AG04449 (cell line): ENCODE data around the gene ACOT7.

Experiments
- CTCF ChIA-PET: fragments of 350-600 bp; formaldehyde crosslinking; extraction: SDS; loops from one replicate; lab custom pipeline; 2021; ENCODE audit warnings: antibody characterized with exemption; lab: Yijun Ruan, JAX
- POLR2A ChIA-PET: fragments of 400-600, 350-600 bp; formaldehyde crosslinking; extraction: SDS; loops from one replicate; lab custom pipeline; 2020; ENCODE audit warnings: antibody characterized with exemption, inconsistent platforms; lab: Yijun Ruan, JAX
- DNase-seq: peaks from one replicate; pipeline ENCODE4 v3.0.0-alpha.2; 2010; ENCODE audit warnings: low read depth, low spot score
- H3K4me3 ChIP-seq: 2 replicates; pipeline ENCODE4 v1.5.1; 2011; ENCODE audit warnings: low read depth, mild to moderate bottlenecking, control low read depth, low read length
- CTCF ChIP-seq: IDR thresholded peaks from one replicate; pipeline ENCODE4 v1.5.1; 2011; ENCODE audit warnings: mild to moderate bottlenecking, moderate library complexity, low read length, control low read depth, inconsistent platforms; ENCODE audit not compliant: insufficient read depth; ENCODE audit errors: missing control alignments

Gene ACOT7

GRCh38 chr1:6355621-6356020 lies 37.9 kb downstream of the ACOT7 start:
- POLR2A ChIA-PET: no interaction called here
- H3K4me3 ChIP-seq: no peak overlapping the region
- CTCF ChIA-PET: interaction anchor here (0.9 to 9.5 kb wide), 6 partner anchors 11 to 111 kb away, joined by 3 to 175 read pairs (median 6); no protein-coding TSS in a partner anchor
- no peak for TF ChIP-seq CTCF
- DNase-seq: no peak

- CTCF ChIA-PET: interaction anchor here (0.9 to 1.8 kb wide), 7 partner anchors 8 to 110 kb away, joined by 3 to 9 read pairs (median 4); no protein-coding TSS in a partner anchor
These were observed 38.8 kb downstream of the ACOT7 start for GRCh38 chr1:6354659-6355317.

GRCh38 chr1:6353955-6354658 lies 39.5 kb downstream of the ACOT7 start:
- no peak for DNase-seq
- no peak overlapping the region for H3K4me3 ChIP-seq
- no peak for TF ChIP-seq CTCF
- ChIA-PET CTCF (interaction anchor here (1.0 to 1.8 kb wide), 8 partner anchors 8 to 108 kb away, joined by 3 to 9 read pairs (median 4); no protein-coding TSS in a partner anchor), POLR2A (no interaction called here)

More at GRCh38 chr1:6354659-6355317, 38.8 kb downstream of the ACOT7 start:
- POLR2A ChIA-PET: no interaction called here
- no peak for TF ChIP-seq CTCF
- no peak for DNase-seq
- no peak overlapping the region for H3K4me3 ChIP-seq

GRCh38 chr1:6353619-6353954 lies 40.0 kb downstream of the ACOT7 start:
- H3K4me3 ChIP-seq: no peak overlapping the region
- no peak for TF ChIP-seq CTCF
- DNase-seq: no peak
- CTCF ChIA-PET: interaction anchor here (1.0 to 6.5 kb wide), 8 partner anchors 9 to 107 kb away, joined by 3 to 72 read pairs (median 4); partner anchors contain the start of gene HES3
- POLR2A ChIA-PET: no interaction called here

- ChIA-PET CTCF (interaction anchor here (0.9 to 6.5 kb wide), 3 partner anchors 9 to 106 kb away, joined by 3 to 72 read pairs (median 5); partner anchors contain the start of gene HES3), POLR2A (no interaction called here)
- H3K4me3 ChIP-seq: no peak overlapping the region
- TF ChIP-seq CTCF: no peak
- DNase-seq: no peak
These were observed 41.4 kb downstream of the ACOT7 start for GRCh38 chr1:6352138-6352563.
